Trophoblast cell (in vitro differentiated cells and primary cell): ENCODE measurements around the gene SIL1.

Source experiments
- DNase-seq, 2 donors: peaks; one replicate each; pipeline ENCODE4 v3.0.0-alpha.2; 2016
- H2AFZ ChIP-seq: 2 replicates; pipeline ENCODE4 v1.6.1; 2013; ENCODE audit warnings: low read length, moderate library complexity, mild to moderate bottlenecking; ENCODE audit not compliant: insufficient read depth, poor library complexity
- H2AK5ac ChIP-seq: 2 replicates; pipeline ENCODE4 v1.6.1; 2013; ENCODE audit warnings: mild to moderate bottlenecking, low read length
- H2BK120ac ChIP-seq: 2 replicates; pipeline ENCODE4 v1.6.1; 2013; ENCODE audit warnings: low read length, mild to moderate bottlenecking, moderate library complexity; ENCODE audit not compliant: insufficient read depth, poor library complexity
- H2BK12ac ChIP-seq: 2 replicates; pipeline ENCODE4 v1.6.1; 2013; ENCODE audit warnings: mild to moderate bottlenecking, low read length, moderate library complexity
- H2BK5ac ChIP-seq: 2 replicates; pipeline ENCODE4 v1.6.1; 2013; ENCODE audit warnings: low read length, low read depth, moderate library complexity, mild to moderate bottlenecking; ENCODE audit not compliant: poor library complexity
- H3K14ac ChIP-seq: 2 replicates; pipeline ENCODE4 v1.6.1; 2013; ENCODE audit warnings: mild to moderate bottlenecking, low read length
- H3K18ac ChIP-seq: 2 replicates; pipeline ENCODE4 v1.6.1; 2013; ENCODE audit warnings: mild to moderate bottlenecking, low read length
- H3K23ac ChIP-seq: 2 replicates; pipeline ENCODE4 v1.6.1; 2013; ENCODE audit warnings: low read length
- H3K27ac ChIP-seq: 2 replicates; pipeline ENCODE4 v1.5.1; 2013; ENCODE audit warnings: low read depth, mild to moderate bottlenecking, inconsistent platforms, low read length, moderate library complexity
- H3K27me3 ChIP-seq: 2 replicates; pipeline ENCODE4 v1.6.1; 2013; ENCODE audit warnings: inconsistent platforms, mild to moderate bottlenecking, low read length, moderate library complexity; ENCODE audit not compliant: insufficient read depth
- H3K36me3 ChIP-seq, 2 experiments: 1 replicate in 1 of 2; 2 replicates in 1 of 2; pipeline ENCODE4 v1.6.1; 2013; ENCODE audit warnings: low read length in 2 of 2, mild to moderate bottlenecking in 2 of 2, moderate library complexity in 1 of 2; ENCODE audit not compliant: insufficient read depth in 2 of 2, control insufficient read depth in 1 of 2
- H3K4ac ChIP-seq: 2 replicates; pipeline ENCODE4 v1.6.1; 2013; ENCODE audit warnings: low read depth, mild to moderate bottlenecking, low read length, moderate library complexity
- H3K4me1 ChIP-seq, 2 experiments: 1 replicate in 1 of 2; 2 replicates in 1 of 2; pipeline ENCODE4 v1.6.1; 2013; ENCODE audit warnings: low read length in 2 of 2, mild to moderate bottlenecking in 2 of 2, moderate library complexity in 1 of 2; ENCODE audit not compliant: insufficient read depth in 2 of 2, control insufficient read depth in 1 of 2
- H3K4me2 ChIP-seq: 2 replicates; pipeline ENCODE4 v1.6.1; 2013; ENCODE audit warnings: inconsistent platforms, mild to moderate bottlenecking, low read length, moderate library complexity
- H3K4me3 ChIP-seq: 2 replicates; pipeline ENCODE4 v1.5.1; 2013; ENCODE audit warnings: mild to moderate bottlenecking, low read depth, low read length, inconsistent platforms
- H3K79me1 ChIP-seq: one replicate; pipeline ENCODE4 v1.6.1; 2013; ENCODE audit warnings: low read length
- H3K79me2 ChIP-seq: 2 replicates; pipeline ENCODE4 v1.6.1; 2013; ENCODE audit warnings: low read length, mild to moderate bottlenecking; ENCODE audit not compliant: control insufficient read depth, insufficient read depth, poor library complexity
- H3K9ac ChIP-seq: 2 replicates; pipeline ENCODE4 v1.6.1; 2013; ENCODE audit warnings: mild to moderate bottlenecking, low read length
- H3K9me3 ChIP-seq: 2 replicates; pipeline ENCODE4 v1.6.1; 2013; ENCODE audit warnings: low read depth, mild to moderate bottlenecking, control low read depth, inconsistent platforms, low read length; ENCODE audit not compliant: insufficient read depth
- H4K12ac ChIP-seq: 2 replicates; pipeline ENCODE4 v1.6.1; 2013; ENCODE audit warnings: low read depth, mild to moderate bottlenecking, low read length, moderate library complexity
- H4K8ac ChIP-seq: 2 replicates; pipeline ENCODE4 v1.6.1; 2013; ENCODE audit warnings: low read depth, mild to moderate bottlenecking, low read length, moderate library complexity
- H4K91ac ChIP-seq: one replicate; pipeline ENCODE4 v1.6.1; 2013; ENCODE audit warnings: low read depth, mild to moderate bottlenecking, low read length, moderate library complexity
- WGBS: extraction: QIAGEN DNeasy Blood & Tissue Kit; methylation state at CpG from one replicate; pipeline ENCODE4 v1.1.7; 2013; ENCODE audit warnings: missing lambda C conversion rate; ENCODE audit not compliant: insufficient read length, insufficient coverage; ENCODE audit errors: extremely low coverage; 5-methylcytosine and 5-hydroxymethylcytosine counted together

Gene SIL1

DNA sequence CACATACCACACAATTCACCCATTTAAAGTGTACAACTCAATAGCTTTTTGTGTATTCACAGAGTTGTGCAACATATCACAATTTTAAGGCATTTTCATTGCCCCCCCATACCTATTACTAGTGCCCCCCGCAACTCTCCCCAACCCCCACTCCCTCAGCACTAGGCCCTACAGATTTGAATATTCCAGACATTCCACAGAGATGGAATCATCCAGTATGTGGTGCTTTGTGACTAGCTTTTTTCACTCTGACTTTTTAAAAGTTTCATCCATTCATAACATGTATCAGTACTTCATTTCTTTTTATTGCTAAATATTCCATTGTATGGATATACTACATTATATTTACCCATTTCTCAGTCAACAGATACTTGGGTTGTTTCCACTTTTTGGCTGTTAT is 220.1 kb downstream of the SIL1 start:
- Histone ChIP-seq H2BK5ac (no peak overlapping the region), H3K18ac (no peak overlapping the region), H3K4me2 (no peak overlapping the region), H3K27me3 (no peaks in the 10 kb centered on the region), H4K12ac (no peak overlapping the region), H3K4me3 (no peak overlapping the region), H3K36me3 (no peaks in the 10 kb centered on the region), H3K23ac (no peak overlapping the region), H3K9ac (no peak overlapping the region), H3K79me1 (peaks cover 2% of the 10 kb centered on the region), H4K91ac (no peak overlapping the region), H3K4ac (no peak overlapping the region), H3K79me2 (no peaks in the 10 kb centered on the region), H4K8ac (no peak overlapping the region), H2BK120ac (no peak overlapping the region), H2AFZ (no peak overlapping the region), H2BK12ac (no peak overlapping the region), H3K9me3 (no peaks in the 10 kb centered on the region), H3K14ac (no peak overlapping the region), H3K4me1 (peaks cover 0 to 2% of the 10 kb centered on the region in 2 experiments), H2AK5ac (no peak overlapping the region), H3K27ac (no peak overlapping the region)
- WGBS: no CpG with 5 or more reads among the region's 1 CpG
- no peak for DNase-seq

- peaks cover 2% of the 10 kb centered on the region for H3K9me3 ChIP-seq
- H2BK5ac ChIP-seq: no peak overlapping the region
- H2BK12ac ChIP-seq: no peak overlapping the region
- no peak overlapping the region for H4K8ac ChIP-seq
- no peak for DNase-seq
- no peak overlapping the region for H3K18ac ChIP-seq
- H3K4me3 ChIP-seq: peak overlapping the region; percentile 55
- peak overlapping the region; percentile 51 for H3K23ac ChIP-seq
- H2AK5ac ChIP-seq: no peak overlapping the region
- peaks cover 0 to 2% of the 10 kb centered on the region in 2 experiments for H3K4me1 ChIP-seq
- no peak overlapping the region for H3K4ac ChIP-seq
- no peak overlapping the region for H3K27ac ChIP-seq
- H4K91ac ChIP-seq: no peak overlapping the region
- no peak overlapping the region for H2BK120ac ChIP-seq
- no peak overlapping the region for H2AFZ ChIP-seq
- no peak overlapping the region for H3K14ac ChIP-seq
- peaks cover 2% of the 10 kb centered on the region for H3K79me1 ChIP-seq
- H4K12ac ChIP-seq: no peak overlapping the region
- WGBS: no CpG with 5 or more reads among the region's 10 CpGs
- H3K9ac ChIP-seq: no peak overlapping the region
- H3K4me2 ChIP-seq: no peak overlapping the region
- no peaks in the 10 kb centered on the region for H3K36me3 ChIP-seq
- H3K27me3 ChIP-seq: no peaks in the 10 kb centered on the region
- no peaks in the 10 kb centered on the region for H3K79me2 ChIP-seq
Observed at GRCh38 chr5:138975098-138975847, 222.9 kb downstream of the SIL1 start.

DNA sequence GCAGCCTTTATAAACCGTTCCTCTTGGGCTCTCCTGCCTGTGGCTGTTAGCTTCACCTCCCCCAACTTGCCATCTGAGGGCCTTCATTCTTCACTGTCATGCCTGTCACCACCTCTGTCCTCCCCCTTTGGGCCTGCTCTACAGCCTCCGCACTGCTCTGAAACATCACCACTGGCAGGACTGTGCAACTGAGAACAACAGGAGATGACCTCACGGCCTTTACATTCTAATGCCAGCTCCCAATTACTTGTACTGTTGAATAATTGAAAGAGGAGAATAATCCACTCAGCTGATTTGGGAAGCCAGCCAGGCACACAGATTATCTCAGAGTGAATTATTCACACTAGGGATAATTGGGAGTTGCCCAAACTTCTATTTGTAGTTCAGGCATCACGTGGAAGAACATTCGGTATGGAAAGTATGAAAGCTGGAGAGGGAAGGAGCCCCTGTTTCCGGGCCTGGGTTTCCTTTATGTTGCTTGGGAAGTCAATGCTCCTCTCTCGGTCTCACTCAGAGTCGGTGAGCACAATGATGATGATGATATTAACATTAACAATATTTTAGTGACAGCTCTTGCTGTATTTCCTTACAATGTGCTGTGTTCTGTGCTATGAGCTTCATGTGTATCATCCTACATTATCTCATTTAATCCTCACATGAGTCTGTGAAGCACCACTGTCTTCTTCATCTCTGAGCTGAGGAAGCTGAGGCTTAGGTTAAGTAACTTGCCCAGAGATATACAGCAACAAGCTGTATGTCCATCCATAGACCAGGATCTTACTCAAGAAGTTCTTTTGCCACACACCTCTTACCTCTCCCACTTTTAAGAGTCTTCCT is 223.7 kb downstream of the SIL1 start:
- Histone ChIP-seq H3K9me3 (peaks cover 2% of the 10 kb centered on the region), H2AK5ac (no peak overlapping the region), H4K8ac (no peak overlapping the region), H2BK12ac (no peak overlapping the region), H3K4me1 (peaks cover 0 to 2% of the 10 kb centered on the region in 2 experiments), H3K27me3 (no peaks in the 10 kb centered on the region), H3K36me3 (no peaks in the 10 kb centered on the region), H3K4ac (no peak overlapping the region), H3K14ac (no peak overlapping the region), H3K79me2 (no peaks in the 10 kb centered on the region), H3K79me1 (peaks cover 2% of the 10 kb centered on the region), H3K23ac (no peak overlapping the region), H3K4me3 (no peak overlapping the region), H3K18ac (no peak overlapping the region), H4K12ac (no peak overlapping the region), H2BK5ac (no peak overlapping the region), H3K9ac (no peak overlapping the region), H4K91ac (no peak overlapping the region), H3K4me2 (no peak overlapping the region), H2BK120ac (no peak overlapping the region), H2AFZ (no peak overlapping the region), H3K27ac (no peak overlapping the region)
- DNase-seq: no peak
- WGBS: no CpG with 5 or more reads among the region's 8 CpGs

DNA sequence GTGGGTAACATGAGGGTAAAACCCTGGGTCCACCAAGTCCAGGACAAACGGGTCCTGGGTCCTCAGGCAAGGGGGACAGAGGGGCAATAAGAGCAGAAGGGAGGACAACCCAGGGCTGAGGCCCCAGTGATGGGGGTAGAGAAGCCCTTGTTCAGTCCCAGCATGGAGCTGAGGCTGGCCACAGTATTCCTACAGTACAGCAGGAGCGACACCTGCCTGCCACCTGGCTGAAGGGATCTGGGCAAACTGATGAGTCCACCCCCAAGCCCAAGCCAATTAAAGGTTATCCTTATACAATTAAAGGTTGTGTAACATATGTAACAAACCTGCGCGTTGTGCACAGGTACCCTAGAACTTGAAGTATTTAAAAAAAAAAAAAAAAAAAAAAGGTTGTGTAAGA is 225.3 kb downstream of the SIL1 start:
- no peak overlapping the region for H2BK120ac ChIP-seq
- DNase-seq: no peak
- no CpG with 5 or more reads among the region's 4 CpGs for WGBS

More for the DNA sequence above, 225.3 kb downstream of the SIL1 start:
- no peak overlapping the region for H2BK5ac ChIP-seq
- H4K12ac ChIP-seq: no peak overlapping the region
- H3K79me2 ChIP-seq: no peaks in the 10 kb centered on the region
- H3K27me3 ChIP-seq: no peaks in the 10 kb centered on the region
- no peak overlapping the region for H2AFZ ChIP-seq
- H3K4ac ChIP-seq: no peak overlapping the region
- H3K4me1 ChIP-seq: peaks cover 0 to 4% of the 10 kb centered on the region in 2 experiments
- no peak overlapping the region for H3K9ac ChIP-seq
- no peak overlapping the region for H3K4me2 ChIP-seq
- H3K18ac ChIP-seq: no peak overlapping the region
- H4K91ac ChIP-seq: no peak overlapping the region
- H3K9me3 ChIP-seq: peaks cover 2% of the 10 kb centered on the region
- H2BK12ac ChIP-seq: no peak overlapping the region
- H3K27ac ChIP-seq: no peak overlapping the region
- H3K36me3 ChIP-seq: no peaks in the 10 kb centered on the region
- H3K4me3 ChIP-seq: no peak overlapping the region
- no peak overlapping the region for H3K23ac ChIP-seq
- H3K14ac ChIP-seq: no peak overlapping the region
- no peak overlapping the region for H2AK5ac ChIP-seq
- peaks cover 2% of the 10 kb centered on the region for H3K79me1 ChIP-seq
- no peak overlapping the region for H4K8ac ChIP-seq
